NOMO-1 treated with dmso at 0.1 percent for 144 hours (cell line): ENCODE measurements around the gene GDPD4.
"Not testable (repeated sequence)": the region's sequence is repeated elsewhere in the genome, so short reads cannot be mapped to it uniquely, and the experiment has no call there.

ENCODE experiments used
- DNase-seq: peaks from one replicate; lab custom pipeline; 2025; ENCODE audit not compliant: unreplicated experiment; lab: John Stamatoyannopoulos, UW

The GDPD4 gene

GRCh38 chr11:77300028-77300427 is 1.5 kb downstream of the GDPD4 start:
- DNase-seq, result not testable (repeated sequence)

GRCh38 chr11:77299528-77299993 is 1.9 kb downstream of the GDPD4 start:
- DNase-seq, result no peak

- DNase-seq, result no peak
Observed at GRCh38 chr11:77294040-77294439, 7.4 kb downstream of the GDPD4 start.

GRCh38 chr11:77289737-77290136 is 11.7 kb downstream of the GDPD4 start:
- DNase-seq, result no peak

GRCh38 chr11:77287615-77288273 is 13.7 kb downstream of the GDPD4 start:
- DNase-seq, result no peak

GRCh38 chr11:77287136-77287535 is 14.3 kb downstream of the GDPD4 start:
- DNase-seq, result no peak

- DNase-seq, result no peak
Observed at GRCh38 chr11:77284476-77285468, 16.7 kb downstream of the GDPD4 start.

GRCh38 chr11:77283101-77283500 is 18.4 kb downstream of the GDPD4 start:
- no peak for DNase-seq

GRCh38 chr11:77278595-77279506 is 22.6 kb downstream of the GDPD4 start:
- no peak for DNase-seq

- DNase-seq, result no peak
Observed at GRCh38 chr11:77276271-77276670, 25.2 kb downstream of the GDPD4 start.

- no peak for DNase-seq
Observed at GRCh38 chr11:77270921-77271320, 30.6 kb downstream of the GDPD4 start.

GRCh38 chr11:77269484-77270123 is 31.9 kb downstream of the GDPD4 start:
- DNase-seq, result no peak

GRCh38 chr11:77267962-77268361 is 33.5 kb downstream of the GDPD4 start:
- DNase-seq, result no peak

GRCh38 chr11:77266766-77267165 is 34.7 kb downstream of the GDPD4 start:
- DNase-seq, result no peak

- no peak for DNase-seq
Observed at GRCh38 chr11:77262803-77263202, 38.7 kb downstream of the GDPD4 start.

- no peak for DNase-seq
Observed at GRCh38 chr11:77259641-77260040, 41.8 kb downstream of the GDPD4 start.

GRCh38 chr11:77253690-77254089 is 47.8 kb downstream of the GDPD4 start:
- DNase-seq, result no peak

GRCh38 chr11:77252555-77253270 is 48.8 kb downstream of the GDPD4 start:
- DNase-seq, result no peak

- no peak for DNase-seq
Observed at GRCh38 chr11:77250881-77251640, 50.4 kb downstream of the GDPD4 start.
